HepG2 (cell line): ENCODE data around the gene IL1R1. TPM values are rescaled to one million over a fixed set of nuclear protein-coding genes. Genes with fewer than 3 reads are reported as not detected.

Experiments
- ATF7-NPFF ChIP-seq: sonication (generic); formaldehyde crosslinking; IDR thresholded peaks from 2 replicates; pipeline ENCODE4 v1.8.1; 2023; ENCODE audit warnings: mild to moderate bottlenecking, low read depth, missing genetic modification reagents, moderate library complexity
- CBX2 ChIP-seq, 2 experiments: fragments of 200-600 bp in 1 of 2; sonication (generic); formaldehyde crosslinking in 1 of 2; IDR thresholded peaks; 2 replicates each; pipeline versions ENCODE4 v1.7.0 to v1.8.1; 2018 to 2022; ENCODE audit warnings: low read depth in 2 of 2, low read length in 1 of 2, mild to moderate bottlenecking in 1 of 2, missing genetic modification reagents in 1 of 2
- SAP130 ChIP-seq: IDR thresholded peaks from 2 replicates; pipeline ENCODE4 v1.6.1; 2016; ENCODE audit warnings: low read depth
- ZBTB21 ChIP-seq: sonication (generic); formaldehyde crosslinking; IDR thresholded peaks from 2 replicates; pipeline ENCODE4 v1.4.0; 2020; ENCODE audit warnings: missing genetic modification reagents
- ZC3H4 ChIP-seq: sonication (generic); formaldehyde crosslinking; IDR thresholded peaks from 2 replicates; pipeline ENCODE4 v1.4.0; 2020; ENCODE audit warnings: missing genetic modification reagents, borderline replicate concordance
- ZNF703 ChIP-seq: sonication (generic); formaldehyde crosslinking; IDR thresholded peaks from 2 replicates; pipeline ENCODE4 v1.5.1; 2020; ENCODE audit warnings: missing genetic modification reagents, mild to moderate bottlenecking, moderate library complexity, borderline replicate concordance
- polyA plus RNA-seq, 8 experiments: library from polyadenylated mRNA; depleted of rRNA in 3 of 8; stranded (reverse) in 7 of 8; unstranded in 1 of 8; fragments of >200 nt; fragmentation: Illumina TruSeq in 4 of 8; extraction: Trizol in 4 of 8; gene quantifications; 2 replicates each; pipeline versions ENCODE4 v1.2.1 to v1.2.3, GENCODE V29; 2011 to 2016; ENCODE audit warnings: low read depth in 4 of 8, missing spikeins in 1 of 8, mixed read lengths in 1 of 8; ENCODE audit not compliant: insufficient read depth in 1 of 8
- total RNA-seq, 5 experiments: library from RNA; depleted of rRNA; stranded (reverse); fragments of >200 nt; fragmentation: Illumina TruSeq; extraction: Trizol; gene quantifications; 2 replicates each; pipeline ENCODE4 v1.2.3, GENCODE V29; 2016; ENCODE audit warnings: low read depth in 1 of 5
- TF ChIP-seq, protein P1 (sequence below): IDR thresholded peaks from 2 replicates; pipeline ENCODE4 v1.6.1; 2016; ENCODE audit warnings: low read depth, missing genetic modification reagents, missing compliant biosample characterization
- TF ChIP-seq, protein P2 (sequence below): sonication (generic); formaldehyde crosslinking; IDR thresholded peaks from 2 replicates; pipeline ENCODE4 v1.9.0; 2021; ENCODE audit warnings: missing genetic modification reagents, mild to moderate bottlenecking, borderline replicate concordance
- TF ChIP-seq, protein P3 (sequence below): IDR thresholded peaks from 2 replicates; pipeline ENCODE4 v1.6.1; 2018; ENCODE audit warnings: missing genetic modification reagents, mild to moderate bottlenecking, missing compliant biosample characterization
- TF ChIP-seq, protein P4 (sequence below): sonication (generic); formaldehyde crosslinking; IDR thresholded peaks from 2 replicates; pipeline ENCODE4 v1.5.0; 2020; ENCODE audit warnings: mild to moderate bottlenecking, missing genetic modification reagents
- TF ChIP-seq, protein P5 (sequence below): sonication (generic); formaldehyde crosslinking; IDR thresholded peaks from 2 replicates; pipeline ENCODE4 v1.4.0; 2020; ENCODE audit warnings: missing genetic modification reagents
- TF ChIP-seq, protein P6 (sequence below): sonication (generic); formaldehyde crosslinking; conservative IDR thresholded peaks from 2 replicates; pipeline ENCODE4 v1.8.0; 2022; ENCODE audit warnings: missing genetic modification reagents

The IL1R1 gene
- total and polyA plus RNA-seq, 2 of the 13 experiments (the other 11 are each of a cell fraction or from before 2014, with no cell fraction given), result 38.0 to 93.1 TPM

DNA sequence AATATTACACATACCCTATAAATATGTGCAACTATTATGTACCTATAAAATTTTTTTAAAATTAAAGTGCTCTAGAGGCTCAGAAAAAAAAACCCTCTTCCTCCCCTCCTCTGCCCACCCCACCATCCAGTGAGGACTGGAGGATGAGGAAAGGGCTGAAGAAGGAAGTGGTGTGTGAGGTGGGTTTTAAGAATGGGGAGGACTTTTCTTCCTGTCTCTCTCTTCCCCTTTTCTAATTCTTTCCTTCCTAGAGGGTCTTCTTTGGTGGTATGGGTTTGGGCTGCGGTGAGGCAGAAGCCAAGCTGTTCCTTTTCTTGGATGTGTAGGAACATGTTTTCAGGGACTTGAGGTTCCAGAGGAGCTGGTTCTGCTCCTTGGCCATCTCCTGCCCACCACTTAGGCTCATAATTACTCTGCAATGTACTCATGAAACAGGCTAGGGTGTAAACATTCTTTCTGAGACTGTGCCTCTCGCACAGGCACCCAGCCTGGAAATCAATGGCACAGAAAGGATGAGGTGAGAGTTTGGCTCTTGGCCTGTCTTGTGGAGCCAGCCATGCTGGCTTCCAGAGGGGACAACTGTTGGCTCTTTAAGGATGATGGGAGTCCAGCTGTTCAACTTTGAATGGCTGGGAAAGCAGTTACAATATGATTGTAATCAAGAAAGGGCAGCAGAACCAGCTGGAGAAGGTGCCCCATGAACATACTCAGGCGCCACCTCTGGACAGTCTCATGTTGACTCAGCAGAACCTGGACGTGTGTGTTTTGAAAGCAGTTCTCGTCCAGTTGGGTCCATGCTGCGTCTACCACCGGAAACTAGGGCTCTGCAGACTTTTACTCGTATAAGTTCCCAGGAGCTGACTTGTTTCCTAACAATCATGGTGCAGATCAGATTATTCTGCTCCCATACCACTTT, 82.5 kb downstream of the IL1R1 start (continued):
- TF ChIP-seq, protein P1, sequence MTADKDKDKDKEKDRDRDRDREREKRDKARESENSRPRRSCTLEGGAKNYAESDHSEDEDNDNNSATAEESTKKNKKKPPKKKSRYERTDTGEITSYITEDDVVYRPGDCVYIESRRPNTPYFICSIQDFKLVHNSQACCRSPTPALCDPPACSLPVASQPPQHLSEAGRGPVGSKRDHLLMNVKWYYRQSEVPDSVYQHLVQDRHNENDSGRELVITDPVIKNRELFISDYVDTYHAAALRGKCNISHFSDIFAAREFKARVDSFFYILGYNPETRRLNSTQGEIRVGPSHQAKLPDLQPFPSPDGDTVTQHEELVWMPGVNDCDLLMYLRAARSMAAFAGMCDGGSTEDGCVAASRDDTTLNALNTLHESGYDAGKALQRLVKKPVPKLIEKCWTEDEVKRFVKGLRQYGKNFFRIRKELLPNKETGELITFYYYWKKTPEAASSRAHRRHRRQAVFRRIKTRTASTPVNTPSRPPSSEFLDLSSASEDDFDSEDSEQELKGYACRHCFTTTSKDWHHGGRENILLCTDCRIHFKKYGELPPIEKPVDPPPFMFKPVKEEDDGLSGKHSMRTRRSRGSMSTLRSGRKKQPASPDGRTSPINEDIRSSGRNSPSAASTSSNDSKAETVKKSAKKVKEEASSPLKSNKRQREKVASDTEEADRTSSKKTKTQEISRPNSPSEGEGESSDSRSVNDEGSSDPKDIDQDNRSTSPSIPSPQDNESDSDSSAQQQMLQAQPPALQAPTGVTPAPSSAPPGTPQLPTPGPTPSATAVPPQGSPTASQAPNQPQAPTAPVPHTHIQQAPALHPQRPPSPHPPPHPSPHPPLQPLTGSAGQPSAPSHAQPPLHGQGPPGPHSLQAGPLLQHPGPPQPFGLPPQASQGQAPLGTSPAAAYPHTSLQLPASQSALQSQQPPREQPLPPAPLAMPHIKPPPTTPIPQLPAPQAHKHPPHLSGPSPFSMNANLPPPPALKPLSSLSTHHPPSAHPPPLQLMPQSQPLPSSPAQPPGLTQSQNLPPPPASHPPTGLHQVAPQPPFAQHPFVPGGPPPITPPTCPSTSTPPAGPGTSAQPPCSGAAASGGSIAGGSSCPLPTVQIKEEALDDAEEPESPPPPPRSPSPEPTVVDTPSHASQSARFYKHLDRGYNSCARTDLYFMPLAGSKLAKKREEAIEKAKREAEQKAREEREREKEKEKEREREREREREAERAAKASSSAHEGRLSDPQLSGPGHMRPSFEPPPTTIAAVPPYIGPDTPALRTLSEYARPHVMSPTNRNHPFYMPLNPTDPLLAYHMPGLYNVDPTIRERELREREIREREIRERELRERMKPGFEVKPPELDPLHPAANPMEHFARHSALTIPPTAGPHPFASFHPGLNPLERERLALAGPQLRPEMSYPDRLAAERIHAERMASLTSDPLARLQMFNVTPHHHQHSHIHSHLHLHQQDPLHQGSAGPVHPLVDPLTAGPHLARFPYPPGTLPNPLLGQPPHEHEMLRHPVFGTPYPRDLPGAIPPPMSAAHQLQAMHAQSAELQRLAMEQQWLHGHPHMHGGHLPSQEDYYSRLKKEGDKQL, result no peak
- TF ChIP-seq ATF7-NPFF (no peak), SAP130 (CRISPR knock-in tag) (peak; percentile 53), CBX2 (IDR thresholded peaks at IDR 0.05; ENCODE audit: low read depth, low read length) (no peak), CBX2 (CRISPR knock-in tag; IDR thresholded peaks at IDR 0.05; ENCODE audit: low read depth) (no peak), ZNF703 (CRISPR knock-in tag) (no peak), ZC3H4 (CRISPR knock-in tag) (no peak), ZBTB21 (CRISPR knock-in tag) (no peak)
- TF ChIP-seq, protein P2, sequence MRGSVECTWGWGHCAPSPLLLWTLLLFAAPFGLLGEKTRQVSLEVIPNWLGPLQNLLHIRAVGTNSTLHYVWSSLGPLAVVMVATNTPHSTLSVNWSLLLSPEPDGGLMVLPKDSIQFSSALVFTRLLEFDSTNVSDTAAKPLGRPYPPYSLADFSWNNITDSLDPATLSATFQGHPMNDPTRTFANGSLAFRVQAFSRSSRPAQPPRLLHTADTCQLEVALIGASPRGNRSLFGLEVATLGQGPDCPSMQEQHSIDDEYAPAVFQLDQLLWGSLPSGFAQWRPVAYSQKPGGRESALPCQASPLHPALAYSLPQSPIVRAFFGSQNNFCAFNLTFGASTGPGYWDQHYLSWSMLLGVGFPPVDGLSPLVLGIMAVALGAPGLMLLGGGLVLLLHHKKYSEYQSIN, result no peak
- TF ChIP-seq, protein P3, sequence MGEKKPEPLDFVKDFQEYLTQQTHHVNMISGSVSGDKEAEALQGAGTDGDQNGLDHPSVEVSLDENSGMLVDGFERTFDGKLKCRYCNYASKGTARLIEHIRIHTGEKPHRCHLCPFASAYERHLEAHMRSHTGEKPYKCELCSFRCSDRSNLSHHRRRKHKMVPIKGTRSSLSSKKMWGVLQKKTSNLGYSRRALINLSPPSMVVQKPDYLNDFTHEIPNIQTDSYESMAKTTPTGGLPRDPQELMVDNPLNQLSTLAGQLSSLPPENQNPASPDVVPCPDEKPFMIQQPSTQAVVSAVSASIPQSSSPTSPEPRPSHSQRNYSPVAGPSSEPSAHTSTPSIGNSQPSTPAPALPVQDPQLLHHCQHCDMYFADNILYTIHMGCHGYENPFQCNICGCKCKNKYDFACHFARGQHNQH (CRISPR knock-in tag), result no peak
- TF ChIP-seq, protein P4, sequence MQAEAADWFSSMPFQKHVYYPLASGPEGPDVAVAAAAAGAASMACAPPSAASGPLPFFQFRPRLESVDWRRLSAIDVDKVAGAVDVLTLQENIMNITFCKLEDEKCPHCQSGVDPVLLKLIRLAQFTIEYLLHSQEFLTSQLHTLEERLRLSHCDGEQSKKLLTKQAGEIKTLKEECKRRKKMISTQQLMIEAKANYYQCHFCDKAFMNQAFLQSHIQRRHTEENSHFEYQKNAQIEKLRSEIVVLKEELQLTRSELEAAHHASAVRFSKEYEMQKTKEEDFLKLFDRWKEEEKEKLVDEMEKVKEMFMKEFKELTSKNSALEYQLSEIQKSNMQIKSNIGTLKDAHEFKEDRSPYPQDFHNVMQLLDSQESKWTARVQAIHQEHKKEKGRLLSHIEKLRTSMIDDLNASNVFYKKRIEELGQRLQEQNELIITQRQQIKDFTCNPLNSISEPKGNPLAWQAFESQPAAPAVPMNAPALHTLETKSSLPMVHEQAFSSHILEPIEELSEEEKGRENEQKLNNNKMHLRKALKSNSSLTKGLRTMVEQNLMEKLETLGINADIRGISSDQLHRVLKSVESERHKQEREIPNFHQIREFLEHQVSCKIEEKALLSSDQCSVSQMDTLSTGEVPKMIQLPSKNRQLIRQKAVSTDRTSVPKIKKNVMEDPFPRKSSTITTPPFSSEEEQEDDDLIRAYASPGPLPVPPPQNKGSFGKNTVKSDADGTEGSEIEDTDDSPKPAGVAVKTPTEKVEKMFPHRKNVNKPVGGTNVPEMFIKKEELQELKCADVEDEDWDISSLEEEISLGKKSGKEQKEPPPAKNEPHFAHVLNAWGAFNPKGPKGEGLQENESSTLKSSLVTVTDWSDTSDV, result no peak
- TF ChIP-seq, protein P5, sequence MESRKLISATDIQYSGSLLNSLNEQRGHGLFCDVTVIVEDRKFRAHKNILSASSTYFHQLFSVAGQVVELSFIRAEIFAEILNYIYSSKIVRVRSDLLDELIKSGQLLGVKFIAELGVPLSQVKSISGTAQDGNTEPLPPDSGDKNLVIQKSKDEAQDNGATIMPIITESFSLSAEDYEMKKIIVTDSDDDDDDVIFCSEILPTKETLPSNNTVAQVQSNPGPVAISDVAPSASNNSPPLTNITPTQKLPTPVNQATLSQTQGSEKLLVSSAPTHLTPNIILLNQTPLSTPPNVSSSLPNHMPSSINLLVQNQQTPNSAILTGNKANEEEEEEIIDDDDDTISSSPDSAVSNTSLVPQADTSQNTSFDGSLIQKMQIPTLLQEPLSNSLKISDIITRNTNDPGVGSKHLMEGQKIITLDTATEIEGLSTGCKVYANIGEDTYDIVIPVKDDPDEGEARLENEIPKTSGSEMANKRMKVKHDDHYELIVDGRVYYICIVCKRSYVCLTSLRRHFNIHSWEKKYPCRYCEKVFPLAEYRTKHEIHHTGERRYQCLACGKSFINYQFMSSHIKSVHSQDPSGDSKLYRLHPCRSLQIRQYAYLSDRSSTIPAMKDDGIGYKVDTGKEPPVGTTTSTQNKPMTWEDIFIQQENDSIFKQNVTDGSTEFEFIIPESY (CRISPR knock-in tag), result no peak
- TF ChIP-seq, protein P6, sequence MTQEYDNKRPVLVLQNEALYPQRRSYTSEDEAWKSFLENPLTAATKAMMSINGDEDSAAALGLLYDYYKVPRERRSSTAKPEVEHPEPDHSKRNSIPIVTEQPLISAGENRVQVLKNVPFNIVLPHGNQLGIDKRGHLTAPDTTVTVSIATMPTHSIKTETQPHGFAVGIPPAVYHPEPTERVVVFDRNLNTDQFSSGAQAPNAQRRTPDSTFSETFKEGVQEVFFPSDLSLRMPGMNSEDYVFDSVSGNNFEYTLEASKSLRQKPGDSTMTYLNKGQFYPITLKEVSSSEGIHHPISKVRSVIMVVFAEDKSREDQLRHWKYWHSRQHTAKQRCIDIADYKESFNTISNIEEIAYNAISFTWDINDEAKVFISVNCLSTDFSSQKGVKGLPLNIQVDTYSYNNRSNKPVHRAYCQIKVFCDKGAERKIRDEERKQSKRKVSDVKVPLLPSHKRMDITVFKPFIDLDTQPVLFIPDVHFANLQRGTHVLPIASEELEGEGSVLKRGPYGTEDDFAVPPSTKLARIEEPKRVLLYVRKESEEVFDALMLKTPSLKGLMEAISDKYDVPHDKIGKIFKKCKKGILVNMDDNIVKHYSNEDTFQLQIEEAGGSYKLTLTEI (CRISPR knock-in tag), result no peak
